Activated naive CD4-positive, alpha-beta T cell treated with anti-CD3 and anti-CD28 coated beads, Interleukin-2, amount 50 U/mL, for 24 hours (primary cell): ENCODE results near the gene FKRP.
A peak's percentile ranks its signal among the peaks of the same experiment; 100 is the strongest.

Source experiments
- H3K27ac Mint-ChIP-seq: one replicate; pipeline ENCODE4 v1.8.0; 2021; ENCODE audit warnings: mild to moderate bottlenecking, mixed read lengths
- H3K27me3 Mint-ChIP-seq: one replicate; pipeline ENCODE4 v1.8.0; 2021; ENCODE audit warnings: mixed read lengths
- H3K36me3 Mint-ChIP-seq: one replicate; pipeline ENCODE4 v1.8.0; 2021; ENCODE audit warnings: mixed read lengths
- H3K4me1 Mint-ChIP-seq: one replicate; pipeline ENCODE4 v1.8.0; 2021; ENCODE audit warnings: mixed read lengths
- H3K4me3 Mint-ChIP-seq: one replicate; pipeline ENCODE4 v1.8.0; 2021; ENCODE audit warnings: mild to moderate bottlenecking, mixed read lengths
- H3K9me3 Mint-ChIP-seq: one replicate; pipeline ENCODE4 v1.8.0; 2021; ENCODE audit warnings: mixed read lengths

Gene FKRP

DNA sequence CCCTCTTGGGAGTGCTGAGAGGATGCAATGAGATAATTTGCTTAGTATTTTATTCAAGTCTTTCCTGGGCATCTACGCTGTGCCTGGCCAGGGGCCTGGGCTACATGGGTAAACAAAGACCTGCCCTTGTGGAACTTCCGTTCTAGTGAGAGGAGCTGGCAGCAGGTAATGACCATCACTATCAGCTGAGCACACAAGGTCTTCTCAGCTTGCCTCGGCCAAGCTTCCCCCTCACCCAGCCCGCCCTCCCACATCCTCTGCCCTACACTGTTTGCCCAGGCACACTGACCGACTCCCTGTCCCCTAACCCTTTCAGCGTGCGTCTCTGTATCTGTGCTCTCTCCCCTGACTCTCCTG lies 8.6 kb upstream of the FKRP start:
- H3K9me3 Mint-ChIP-seq: no peaks in the 10 kb centered on the region
- H3K27ac Mint-ChIP-seq: no peak overlapping the region
- peaks cover 6% of the 10 kb centered on the region for H3K36me3 Mint-ChIP-seq

DNA sequence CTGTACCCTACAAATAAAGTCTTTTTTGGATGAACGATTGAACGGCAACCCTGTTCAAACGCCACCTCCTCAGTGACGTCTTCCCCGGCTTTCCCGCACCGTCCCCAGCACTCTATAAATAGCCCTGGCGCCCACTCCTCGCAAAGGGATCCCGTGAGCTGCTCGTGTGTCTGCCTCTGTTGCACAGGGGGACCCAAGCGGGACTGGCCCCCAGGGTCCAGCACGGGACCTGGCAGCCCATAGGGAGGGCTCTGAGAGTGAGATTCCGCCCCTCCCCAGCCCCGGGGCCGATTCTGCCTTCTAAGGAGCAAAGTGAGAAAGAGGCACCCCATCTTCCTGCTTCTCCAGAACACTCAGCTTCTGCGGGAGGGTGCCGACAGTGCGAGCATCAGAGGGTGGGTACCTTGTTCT lies 8.1 kb upstream of the FKRP start:
- H3K36me3 Mint-ChIP-seq: peaks cover 6% of the 10 kb centered on the region
- no peak overlapping the region for H3K4me3 Mint-ChIP-seq
- H3K27me3 Mint-ChIP-seq: no peaks in the 10 kb centered on the region
- no peaks in the 10 kb centered on the region for H3K9me3 Mint-ChIP-seq
- H3K27ac Mint-ChIP-seq: no peak overlapping the region
- peaks cover 28% of the 10 kb centered on the region for H3K4me1 Mint-ChIP-seq

More for the DNA sequence above, 8.6 kb upstream of the FKRP start:
- Mint-ChIP-seq H3K27me3 (no peaks in the 10 kb centered on the region), H3K4me3 (no peak overlapping the region), H3K4me1 (peaks cover 23% of the 10 kb centered on the region)

DNA sequence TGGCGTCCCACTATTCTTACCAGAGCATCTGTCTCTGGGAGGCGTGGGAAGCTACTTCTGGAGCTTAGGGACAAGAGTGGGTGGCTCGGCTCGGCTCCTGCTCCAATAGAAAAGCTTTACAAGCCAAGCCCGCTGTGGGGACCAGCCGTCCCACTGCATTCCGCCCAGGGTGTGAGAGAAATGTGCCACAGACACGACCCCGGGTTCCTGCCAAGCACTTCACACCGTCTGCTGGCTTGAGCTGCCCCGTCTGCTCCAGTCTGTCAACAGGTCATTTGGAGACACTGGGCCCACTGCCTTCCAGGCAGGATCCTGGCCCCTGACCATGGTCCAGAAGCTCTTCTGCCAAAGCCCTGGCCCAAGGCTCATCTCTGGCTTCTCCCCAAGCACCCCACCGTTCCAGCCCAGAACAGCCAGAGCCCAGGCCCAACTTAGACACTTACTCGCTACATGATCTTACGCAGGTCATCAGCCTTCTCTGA lies 6.5 kb upstream of the FKRP start:
- H3K4me1 Mint-ChIP-seq: peaks cover 40% of the 10 kb centered on the region
- peaks cover 4% of the 10 kb centered on the region for H3K36me3 Mint-ChIP-seq
- no peaks in the 10 kb centered on the region for H3K27me3 Mint-ChIP-seq
- no peak overlapping the region for H3K4me3 Mint-ChIP-seq
- no peak overlapping the region for H3K27ac Mint-ChIP-seq
- no peaks in the 10 kb centered on the region for H3K9me3 Mint-ChIP-seq

DNA sequence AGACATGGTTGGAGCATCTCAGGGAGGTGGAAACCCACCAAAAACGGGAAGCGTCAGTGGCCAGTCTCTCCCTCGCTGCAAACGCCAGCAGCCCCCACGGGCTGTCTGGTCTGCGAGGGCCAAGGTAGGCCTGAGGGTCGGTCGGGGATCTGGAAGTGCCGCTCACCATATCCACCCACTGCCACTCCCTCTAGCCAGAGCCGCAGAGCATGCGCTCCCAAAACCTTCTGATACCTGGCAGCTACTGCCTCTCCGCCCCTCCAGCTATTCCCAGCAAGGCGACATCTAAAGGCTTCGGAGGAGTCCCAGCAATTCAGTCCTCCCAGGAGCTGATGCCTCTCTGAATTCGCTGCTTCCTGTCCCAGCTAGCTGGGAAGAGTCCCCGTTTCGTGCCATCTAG lies 4.4 kb upstream of the FKRP start:
- Mint-ChIP-seq H3K4me3 (no peak overlapping the region), H3K36me3 (peaks cover 4% of the 10 kb centered on the region), H3K9me3 (no peaks in the 10 kb centered on the region), H3K4me1 (peaks cover 53% of the 10 kb centered on the region), H3K27me3 (no peaks in the 10 kb centered on the region), H3K27ac (no peak overlapping the region)

- Mint-ChIP-seq H3K9me3 (no peaks in the 10 kb centered on the region), H3K4me1 (peaks cover 65% of the 10 kb centered on the region)
Measured at GRCh38 chr19:46742926-46743480, 2.9 kb upstream of the FKRP start.

GRCh38 chr19:46744005-46744691 lies 1.7 kb upstream of the FKRP start:
- Mint-ChIP-seq H3K4me1 (peaks cover 73% of the 10 kb centered on the region), H3K36me3 (peaks cover 2% of the 10 kb centered on the region), H3K27me3 (no peaks in the 10 kb centered on the region)

More at GRCh38 chr19:46742926-46743480, 2.9 kb upstream of the FKRP start:
- peak overlapping the region; percentile 30 for H3K4me3 Mint-ChIP-seq
- H3K27ac Mint-ChIP-seq: peak overlapping the region; percentile 68
- H3K36me3 Mint-ChIP-seq: peaks cover 4% of the 10 kb centered on the region
- no peaks in the 10 kb centered on the region for H3K27me3 Mint-ChIP-seq

DNA sequence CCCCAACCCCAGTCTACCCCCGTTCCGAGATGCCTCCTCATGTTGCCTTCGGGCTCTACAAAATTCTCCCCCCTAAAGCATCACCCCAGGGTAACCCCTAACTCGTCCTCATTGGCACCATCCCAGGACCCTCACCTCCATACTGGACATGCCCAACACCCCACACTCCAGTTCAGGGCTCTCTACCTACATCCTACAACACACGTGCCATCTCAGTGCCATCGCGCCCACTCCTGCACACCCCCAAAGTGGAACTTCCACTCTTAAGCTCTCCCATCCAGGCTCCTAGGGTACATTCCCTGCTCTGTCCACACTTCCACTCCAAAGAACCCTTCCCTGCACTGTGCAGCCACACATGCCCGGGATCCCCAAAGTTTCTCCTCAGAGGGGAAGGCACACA lies 827 bp upstream of the FKRP start:
- Mint-ChIP-seq H3K4me3 (peak overlapping the region; percentile 93), H3K27me3 (no peaks in the 10 kb centered on the region), H3K27ac (peak overlapping the region; percentile 92), H3K4me1 (peaks cover 66% of the 10 kb centered on the region), H3K9me3 (no peaks in the 10 kb centered on the region), H3K36me3 (peaks cover 2% of the 10 kb centered on the region)

More at GRCh38 chr19:46744005-46744691, 1.7 kb upstream of the FKRP start:
- H3K4me3 Mint-ChIP-seq: peak overlapping the region; percentile 93
- H3K27ac Mint-ChIP-seq: no peak overlapping the region
- no peaks in the 10 kb centered on the region for H3K9me3 Mint-ChIP-seq

- Mint-ChIP-seq H3K27ac (peak within 1 kb of the TSS; percentile 92), H3K27me3 (no peaks in the 10 kb centered on the region), H3K9me3 (no peaks in the 10 kb centered on the region), H3K36me3 (peaks cover 2% of the 10 kb centered on the region), H3K4me1 (peaks cover 56% of the 10 kb centered on the region), H3K4me3 (peak within 1 kb of the TSS; percentile 93)
Measured at GRCh38 chr19:46746281-46747057, 612 bp downstream of the FKRP start, which contains the start of gene STRN4. STRN4 (minus strand) TSS chr19:46746450; CDS start chr19:46746430, 20 bp downstream.

GRCh38 chr19:46748325-46749109 lies 2.7 kb downstream of the FKRP start:
- H3K27ac Mint-ChIP-seq: peak overlapping the region; percentile 59
- H3K27me3 Mint-ChIP-seq: no peaks in the 10 kb centered on the region
- peak overlapping the region; percentile 51 for H3K4me3 Mint-ChIP-seq
- H3K36me3 Mint-ChIP-seq: no peaks in the 10 kb centered on the region
- peaks cover 41% of the 10 kb centered on the region for H3K4me1 Mint-ChIP-seq
- no peaks in the 10 kb centered on the region for H3K9me3 Mint-ChIP-seq

GRCh38 chr19:46753420-46754155 lies 7.7 kb downstream of the FKRP start:
- no peak overlapping the region for H3K27ac Mint-ChIP-seq
- H3K27me3 Mint-ChIP-seq: no peaks in the 10 kb centered on the region

GRCh38 chr19:46755077-46755852 lies 9.4 kb downstream of the FKRP start:
- peaks cover 11% of the 10 kb centered on the region for H3K4me1 Mint-ChIP-seq
- H3K27me3 Mint-ChIP-seq: no peaks in the 10 kb centered on the region
- no peak overlapping the region for H3K4me3 Mint-ChIP-seq
- H3K27ac Mint-ChIP-seq: no peak overlapping the region
- H3K9me3 Mint-ChIP-seq: no peaks in the 10 kb centered on the region
- H3K36me3 Mint-ChIP-seq: peaks cover 3% of the 10 kb centered on the region

More at GRCh38 chr19:46753420-46754155, 7.7 kb downstream of the FKRP start:
- no peaks in the 10 kb centered on the region for H3K9me3 Mint-ChIP-seq
- H3K4me3 Mint-ChIP-seq: no peak overlapping the region
- peaks cover 3% of the 10 kb centered on the region for H3K36me3 Mint-ChIP-seq
- peaks cover 13% of the 10 kb centered on the region for H3K4me1 Mint-ChIP-seq

GRCh38 chr19:46755853-46756543 lies 10.1 kb downstream of the FKRP start:
- Mint-ChIP-seq H3K27ac (no peak overlapping the region), H3K27me3 (no peaks in the 10 kb centered on the region), H3K9me3 (no peaks in the 10 kb centered on the region), H3K36me3 (peaks cover 3% of the 10 kb centered on the region), H3K4me1 (peaks cover 11% of the 10 kb centered on the region), H3K4me3 (no peak overlapping the region)

DNA sequence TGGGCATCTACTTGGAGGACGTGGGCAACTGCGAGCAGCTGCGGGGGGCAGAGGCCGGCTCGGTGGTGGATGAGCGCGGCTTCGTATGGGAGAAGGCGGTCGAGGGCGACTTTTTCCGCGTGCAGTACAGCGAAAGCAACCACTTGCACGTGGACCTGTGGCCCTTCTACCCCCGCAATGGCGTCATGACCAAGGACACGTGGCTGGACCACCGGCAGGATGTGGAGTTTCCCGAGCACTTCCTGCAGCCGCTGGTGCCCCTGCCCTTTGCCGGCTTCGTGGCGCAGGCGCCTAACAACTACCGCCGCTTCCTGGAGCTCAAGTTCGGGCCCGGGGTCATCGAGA lies 10.7 kb downstream of the FKRP start:
- H3K36me3 Mint-ChIP-seq: peaks cover 3% of the 10 kb centered on the region
- H3K27me3 Mint-ChIP-seq: no peaks in the 10 kb centered on the region
- no peaks in the 10 kb centered on the region for H3K9me3 Mint-ChIP-seq
- H3K4me3 Mint-ChIP-seq: no peak overlapping the region
- peaks cover 11% of the 10 kb centered on the region for H3K4me1 Mint-ChIP-seq
- H3K27ac Mint-ChIP-seq: no peak overlapping the region

- Mint-ChIP-seq H3K27ac (no peak overlapping the region), H3K27me3 (no peaks in the 10 kb centered on the region), H3K4me1 (peaks cover 4% of the 10 kb centered on the region), H3K4me3 (no peak overlapping the region), H3K9me3 (no peaks in the 10 kb centered on the region), H3K36me3 (peaks cover 1% of the 10 kb centered on the region)
Measured at GRCh38 chr19:46759206-46759605, 13.3 kb downstream of the FKRP start.
